HG03139 (cell line): ENCODE measurements around the gene TUBB6.
A peak's percentile ranks its signal among the peaks of the same experiment; 100 is the strongest.

ENCODE experiments used
- ATAC-seq: cut with Tn5 transposase; IDR thresholded peaks from one replicate; pipeline ENCODE4 v1.9.1; 2021; ENCODE audit not compliant: unreplicated experiment

TUBB6 gene

DNA sequence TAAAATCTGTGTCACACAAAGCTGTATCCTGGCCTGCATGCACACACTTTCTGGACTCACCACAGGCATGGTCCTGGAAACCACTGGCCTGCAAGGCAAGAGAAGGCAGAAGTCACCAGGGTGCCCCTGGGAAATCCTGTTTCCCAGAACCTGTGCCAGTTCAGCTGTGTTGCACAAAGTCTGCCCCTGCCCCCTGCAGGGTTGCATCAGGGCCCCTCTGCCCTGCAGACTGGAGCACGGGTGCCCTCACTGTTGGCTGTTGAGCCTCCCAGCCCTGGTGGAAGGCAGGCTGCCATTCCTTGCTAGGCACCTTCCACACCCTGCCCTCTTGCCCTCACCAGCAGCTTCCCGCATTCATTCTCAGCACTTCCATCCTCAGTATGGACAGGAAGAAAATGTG is 18.0 kb upstream of the TUBB6 start:
- no peak for ATAC-seq

DNA sequence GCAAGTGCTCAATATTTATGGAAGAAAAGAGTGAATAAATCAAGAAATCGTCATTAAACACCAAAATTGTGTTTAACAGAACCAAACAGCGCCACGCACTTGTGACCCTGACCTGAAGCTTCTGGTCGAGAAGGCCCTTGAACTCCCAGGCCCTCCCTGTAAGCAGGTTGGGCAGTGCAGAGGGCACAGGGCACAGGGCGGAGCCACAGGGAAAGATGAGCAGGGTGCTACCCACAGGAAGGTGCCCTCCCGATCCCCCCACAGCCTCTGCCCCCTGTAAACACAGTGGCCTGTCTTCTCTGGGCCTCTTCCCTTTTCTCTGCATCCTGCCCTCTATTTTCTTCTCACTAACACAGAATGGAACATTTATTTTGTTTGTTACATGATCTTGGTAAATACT is 16.9 kb upstream of the TUBB6 start:
- no peak for ATAC-seq

DNA sequence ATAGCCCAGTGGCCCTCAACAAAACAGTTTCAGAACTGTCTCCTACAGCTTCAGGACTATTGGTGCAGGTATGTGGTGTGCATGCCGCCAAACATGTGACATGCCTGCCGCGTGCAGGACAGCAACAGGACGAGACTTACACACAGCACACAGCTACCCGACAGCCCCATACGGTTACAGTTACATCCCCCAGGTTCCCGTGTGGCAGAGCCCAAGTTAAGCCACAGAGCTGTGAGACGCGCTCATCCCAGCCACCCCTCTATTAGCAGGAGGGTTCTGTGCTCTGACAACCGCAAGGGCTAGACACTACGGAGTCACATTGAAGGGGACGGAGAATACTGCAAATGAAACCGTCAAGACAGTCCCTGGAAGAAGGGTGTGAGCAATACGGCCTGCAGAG is 16.4 kb upstream of the TUBB6 start:
- no peak for ATAC-seq

DNA sequence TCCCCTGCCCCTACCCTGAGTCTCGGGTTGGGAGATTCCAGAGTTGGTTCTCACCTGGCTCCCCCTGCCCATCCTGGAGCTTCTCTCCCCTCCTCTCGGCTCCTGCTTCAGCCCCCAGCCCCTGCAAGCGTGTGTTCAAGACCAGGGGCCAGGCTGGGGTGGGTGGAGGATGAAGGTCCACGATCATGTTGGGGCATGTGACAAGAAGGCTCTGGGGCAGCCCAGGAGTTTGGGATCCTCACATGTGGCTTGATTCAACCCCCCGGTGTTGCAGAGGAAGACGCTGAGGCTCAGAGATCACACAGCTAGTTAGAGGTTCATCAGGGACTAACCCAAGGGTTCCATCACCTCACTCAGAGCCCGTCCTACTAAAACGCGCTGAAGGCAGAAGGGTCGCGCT is 14.2 kb upstream of the TUBB6 start:
- no peak for ATAC-seq

DNA sequence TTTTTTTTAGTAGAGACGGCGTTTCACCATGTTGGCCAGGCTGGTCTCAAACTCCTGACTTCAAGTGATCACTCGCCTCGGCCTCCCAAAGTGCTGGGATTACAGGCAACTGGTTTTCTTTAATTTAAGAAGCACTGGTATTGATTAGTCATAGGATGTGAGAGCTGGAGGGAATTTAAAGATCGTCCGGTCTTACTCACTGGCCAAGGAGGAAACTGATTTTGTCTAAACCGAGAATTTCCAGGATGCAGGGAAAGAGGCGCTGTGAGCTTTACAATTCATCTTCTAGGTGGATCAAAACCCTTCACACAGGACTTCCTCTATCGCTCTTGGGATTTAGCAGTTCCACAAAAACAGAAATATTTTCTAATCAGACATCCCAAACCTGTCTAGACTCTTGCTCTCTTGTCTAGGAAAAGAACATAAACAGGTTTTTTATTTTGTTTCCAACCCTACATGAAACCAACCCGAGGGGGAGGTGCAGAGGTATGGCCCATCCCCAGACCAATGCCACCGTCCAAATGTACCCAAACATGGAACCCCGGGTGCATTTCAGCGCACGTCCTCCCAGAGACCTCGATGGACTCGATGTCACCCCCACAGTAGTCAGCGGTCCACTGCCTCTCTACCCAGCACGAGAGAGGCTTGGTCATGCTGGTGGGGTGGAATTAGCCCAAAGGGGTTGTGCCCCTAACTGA is 12.5 kb upstream of the TUBB6 start:
- ATAC-seq: no peak

DNA sequence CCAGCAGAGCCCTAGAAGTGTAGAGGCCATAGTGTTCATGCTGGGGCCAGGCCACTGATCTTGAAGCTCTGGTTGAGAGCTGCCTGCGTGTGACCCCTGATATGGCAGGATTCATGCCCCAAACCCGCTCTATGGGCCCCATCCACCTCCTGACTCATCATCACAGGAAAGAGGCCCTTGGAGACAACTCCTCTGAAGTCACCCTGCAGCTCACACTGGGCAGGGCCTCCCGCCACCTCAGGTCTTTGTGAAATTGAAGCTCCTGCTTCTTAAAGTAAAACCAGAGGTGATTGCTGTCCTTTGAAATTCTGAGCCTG is 12.0 kb upstream of the TUBB6 start:
- no peak for ATAC-seq

DNA sequence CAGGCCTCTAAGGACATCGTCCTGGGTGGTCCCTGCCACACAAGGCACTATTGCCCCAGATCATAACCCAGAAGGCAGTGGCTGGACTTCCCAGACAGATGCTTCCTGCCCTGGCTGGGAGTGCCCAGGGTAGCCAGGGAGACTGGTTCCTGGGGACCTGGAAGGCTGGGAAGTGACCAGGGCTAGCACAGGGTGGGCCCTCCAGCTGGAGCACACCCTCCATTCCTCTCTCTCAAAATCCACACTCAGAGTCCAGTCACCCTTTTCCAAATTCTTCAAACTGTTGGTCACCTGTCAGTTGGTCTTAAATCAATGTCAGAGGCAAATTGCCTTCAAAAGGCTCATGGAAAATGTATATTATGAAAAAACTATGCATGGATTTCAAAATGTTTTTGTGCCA is 11.6 kb upstream of the TUBB6 start:
- ATAC-seq: no peak

DNA sequence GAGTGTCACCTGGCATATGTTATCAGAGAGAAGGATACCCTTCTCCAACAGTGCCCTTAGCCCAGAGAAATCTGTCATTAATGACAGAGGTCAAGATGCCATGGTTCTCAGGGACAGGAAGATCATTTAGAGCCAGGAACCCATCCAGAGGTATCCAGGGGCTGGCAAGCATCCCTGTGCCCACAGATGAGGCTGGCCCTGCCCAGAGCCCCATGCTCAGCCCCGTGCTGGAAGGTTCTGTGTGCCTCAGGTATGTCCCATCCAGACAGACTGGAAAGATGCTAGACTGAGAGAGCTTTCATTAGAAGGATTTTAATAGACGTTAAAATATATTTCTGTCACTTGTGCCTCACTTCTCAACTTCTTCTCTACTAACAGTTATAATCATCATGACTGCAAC is 8.2 kb upstream of the TUBB6 start:
- ATAC-seq: no peak

DNA sequence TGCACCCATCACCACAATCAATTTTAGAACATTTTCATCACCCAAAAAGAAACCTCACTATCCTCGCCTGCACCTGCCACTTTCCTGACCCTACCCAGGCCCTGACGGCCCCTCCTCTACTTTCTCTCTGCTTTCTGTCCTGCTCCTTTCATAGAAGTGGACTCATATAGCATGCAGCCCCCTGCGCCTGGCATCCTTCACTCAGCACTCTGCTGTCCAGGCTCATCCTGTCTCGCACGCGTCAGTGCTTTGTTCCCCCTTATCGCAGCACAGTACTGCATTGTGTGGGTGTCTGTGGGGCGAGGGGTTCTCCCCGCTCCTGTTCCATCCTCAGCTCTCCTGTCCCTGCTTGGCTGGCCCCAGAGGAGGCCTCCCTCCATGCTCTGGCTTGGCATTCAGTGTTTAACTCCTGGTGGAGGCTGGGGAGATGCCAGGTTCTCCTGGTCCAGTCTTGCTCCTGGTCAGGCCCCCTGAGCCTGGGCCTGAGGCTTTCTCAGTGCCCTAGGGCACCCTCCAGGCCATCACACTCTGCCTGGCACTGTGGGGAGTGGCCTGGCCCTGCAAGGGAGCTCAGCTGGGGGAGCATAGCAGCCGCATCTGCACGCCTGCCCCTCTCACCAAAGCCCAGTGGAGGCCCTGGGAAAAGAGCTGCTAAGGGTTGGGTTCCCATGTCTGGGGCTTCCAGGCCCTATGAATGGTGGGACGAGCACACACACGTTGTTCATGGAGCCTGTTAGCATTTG is 6.6 kb upstream of the TUBB6 start:
- no peak for ATAC-seq

DNA sequence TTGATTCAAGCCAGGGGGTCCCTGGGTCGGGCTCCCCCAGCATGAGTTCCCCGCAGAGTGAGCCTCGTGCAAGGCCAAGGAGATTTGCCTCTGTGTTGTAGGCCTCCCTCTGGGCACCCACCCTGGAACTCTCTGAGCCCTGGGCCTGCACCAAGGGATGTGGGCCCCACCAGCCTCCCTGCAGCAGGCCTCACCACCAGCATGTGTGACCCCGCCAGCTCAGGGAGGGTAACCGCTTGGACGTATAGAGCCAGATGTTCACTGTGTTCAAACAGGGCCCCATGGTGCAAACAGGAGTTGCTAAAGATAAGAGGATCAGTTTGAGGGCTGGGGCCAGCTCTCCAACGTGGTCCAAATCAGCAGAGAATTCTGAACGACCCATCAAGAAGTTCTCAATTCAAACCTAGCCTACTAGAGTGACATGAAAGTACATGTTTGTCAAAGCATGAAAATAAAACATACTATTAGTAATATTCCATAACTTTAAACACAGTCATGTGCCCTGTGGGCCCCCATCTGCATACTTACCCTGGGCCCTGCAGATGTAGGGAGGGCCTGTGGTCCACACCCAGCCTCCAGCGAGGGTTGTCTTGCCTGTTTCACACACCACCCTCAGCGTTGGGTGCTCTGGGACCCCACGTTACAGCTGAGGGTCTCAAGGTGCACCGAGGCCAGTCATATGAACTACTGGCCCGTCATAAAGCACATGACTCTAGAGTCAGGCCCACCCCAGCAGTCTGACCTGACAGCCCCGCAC is 5.5 kb upstream of the TUBB6 start:
- no peak for ATAC-seq

DNA sequence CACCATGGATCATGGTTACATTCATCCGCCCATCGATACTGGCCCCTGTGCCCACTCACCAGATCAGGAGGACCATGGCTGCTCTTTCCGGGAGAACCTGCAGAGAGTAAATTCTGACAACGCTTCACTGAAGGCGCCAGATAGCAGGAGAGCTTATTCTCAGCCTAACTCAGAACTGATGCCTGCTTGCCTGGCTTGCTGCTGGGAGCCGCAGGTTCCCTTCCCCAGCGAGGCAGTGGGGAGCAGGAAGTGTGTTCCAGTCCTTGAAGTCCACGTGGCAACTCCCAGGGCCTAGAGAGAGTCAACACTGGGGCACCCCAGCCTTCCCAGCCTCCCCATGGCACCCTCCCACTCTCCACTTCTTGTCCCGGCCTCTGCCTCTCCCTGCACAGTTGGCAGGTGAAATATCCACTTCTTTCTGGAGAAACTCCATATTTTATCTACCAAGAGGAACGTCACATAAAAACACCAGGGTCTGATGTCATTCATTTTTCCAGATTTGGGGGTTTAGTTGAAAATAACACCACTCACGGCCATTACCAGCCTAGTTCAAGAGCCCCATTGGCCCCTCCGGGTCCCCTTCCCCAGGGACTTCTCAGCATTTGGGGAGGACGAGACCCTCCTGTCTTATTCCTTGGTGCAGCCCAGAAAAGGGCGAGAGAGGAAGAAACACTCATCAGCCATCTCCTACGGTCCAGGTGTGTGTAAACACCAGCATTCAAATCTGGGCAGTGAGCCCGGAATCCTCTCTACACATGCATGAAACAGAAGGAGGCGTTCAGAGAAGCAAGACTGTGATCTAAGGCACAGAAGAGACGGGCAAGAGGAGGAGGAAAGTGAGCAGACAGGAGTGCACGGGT is 3.5 kb upstream of the TUBB6 start:
- no peak for ATAC-seq

DNA sequence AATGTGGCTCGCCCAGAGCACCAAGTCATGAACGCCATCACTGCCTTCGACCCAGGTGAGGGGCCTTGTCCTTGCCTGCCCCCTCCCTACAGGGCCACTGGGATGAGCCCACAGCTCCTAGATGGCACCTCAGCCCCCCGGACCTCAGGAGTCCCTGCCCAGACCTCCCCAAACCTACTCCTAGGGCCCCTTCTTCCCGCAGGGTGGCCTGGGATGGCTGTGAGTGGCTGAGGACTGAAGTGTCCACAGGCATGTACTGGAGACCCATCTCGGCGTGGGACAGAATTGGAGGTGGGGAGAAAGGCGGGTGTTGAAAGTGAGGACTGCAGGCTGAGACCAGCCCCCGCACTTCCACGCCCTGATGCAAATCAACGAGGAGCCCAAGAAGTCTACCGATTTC is 2.8 kb upstream of the TUBB6 start:
- no peak for ATAC-seq

DNA sequence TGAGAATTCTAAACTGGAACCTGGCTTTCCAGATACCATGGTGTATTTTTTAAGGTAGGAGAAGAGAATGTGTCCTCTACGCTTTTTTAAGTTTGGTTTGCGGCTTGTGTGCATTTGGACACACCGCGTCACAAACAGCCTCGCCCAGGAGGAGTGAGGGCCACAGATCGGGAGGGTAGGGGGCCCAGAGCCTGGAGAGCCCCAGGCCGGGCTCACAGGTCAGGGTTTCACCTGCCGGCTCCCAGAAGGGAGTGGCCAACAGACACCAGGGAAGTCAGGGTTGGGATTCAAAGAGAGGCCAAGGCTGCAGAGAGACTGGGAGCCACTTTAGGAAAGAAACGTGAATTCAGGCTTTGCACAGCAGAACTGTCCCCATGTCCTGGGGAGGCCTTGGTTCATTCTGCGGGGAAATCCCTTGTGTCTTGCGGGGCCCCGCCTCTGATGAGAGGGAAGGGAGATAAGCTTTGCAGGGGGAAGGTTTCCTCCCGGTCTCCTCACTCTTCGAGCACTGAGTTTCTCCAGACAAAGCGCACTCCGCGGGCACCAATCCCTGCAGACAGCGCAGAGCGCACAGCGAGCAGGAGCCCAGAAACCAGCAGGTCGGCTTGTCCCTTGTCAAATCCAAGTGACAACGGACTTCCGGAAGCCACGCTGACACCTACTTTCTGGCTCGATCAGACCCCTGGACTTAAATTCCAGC is 2.0 kb upstream of the TUBB6 start:
- no peak for ATAC-seq

DNA sequence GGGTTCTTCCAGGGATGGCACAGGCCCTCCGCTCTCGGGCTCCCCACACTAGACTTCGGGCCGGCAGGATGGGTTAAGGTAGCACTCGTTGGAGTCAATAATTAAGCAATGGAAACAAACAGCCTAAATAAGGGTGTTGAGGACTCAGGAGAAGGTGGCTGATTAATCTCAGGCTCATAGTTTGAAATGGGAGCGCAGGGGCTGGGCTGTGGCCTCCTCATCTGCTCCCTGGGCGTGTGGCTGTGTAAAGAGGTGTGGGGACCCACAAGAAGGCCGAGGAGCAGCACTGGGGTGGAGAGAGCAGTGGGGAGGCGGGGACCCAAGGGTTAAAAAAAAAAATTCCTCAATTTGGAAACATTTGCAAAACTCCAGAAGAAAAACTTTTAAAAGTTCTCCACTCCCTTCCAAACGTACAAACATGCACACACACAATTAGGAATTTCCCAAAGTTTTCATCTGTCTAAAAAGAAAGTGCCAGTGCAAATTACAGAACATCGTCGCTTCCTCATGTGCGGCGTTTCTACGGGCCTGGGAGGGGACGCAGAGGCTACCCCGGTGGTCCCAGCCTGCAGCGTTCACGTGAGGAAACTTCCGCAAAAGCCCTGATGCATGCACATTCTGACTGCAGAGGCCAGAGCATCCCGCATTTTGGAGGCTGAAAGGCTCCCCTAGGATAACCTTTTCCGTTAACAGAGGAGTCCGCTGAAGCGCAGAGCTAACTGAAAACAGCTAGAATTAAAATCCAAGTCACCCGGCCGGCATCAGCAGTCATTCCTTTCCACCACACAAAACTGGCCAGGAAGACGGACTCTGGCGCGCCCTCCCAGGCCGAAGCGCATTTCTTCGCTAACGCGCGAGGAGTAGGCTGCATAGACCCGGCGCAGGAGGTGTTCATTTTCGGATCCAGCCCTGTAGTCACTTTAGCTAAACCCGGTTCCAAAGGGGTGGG is 1.0 kb upstream of the TUBB6 start:
- ATAC-seq: no peak

DNA sequence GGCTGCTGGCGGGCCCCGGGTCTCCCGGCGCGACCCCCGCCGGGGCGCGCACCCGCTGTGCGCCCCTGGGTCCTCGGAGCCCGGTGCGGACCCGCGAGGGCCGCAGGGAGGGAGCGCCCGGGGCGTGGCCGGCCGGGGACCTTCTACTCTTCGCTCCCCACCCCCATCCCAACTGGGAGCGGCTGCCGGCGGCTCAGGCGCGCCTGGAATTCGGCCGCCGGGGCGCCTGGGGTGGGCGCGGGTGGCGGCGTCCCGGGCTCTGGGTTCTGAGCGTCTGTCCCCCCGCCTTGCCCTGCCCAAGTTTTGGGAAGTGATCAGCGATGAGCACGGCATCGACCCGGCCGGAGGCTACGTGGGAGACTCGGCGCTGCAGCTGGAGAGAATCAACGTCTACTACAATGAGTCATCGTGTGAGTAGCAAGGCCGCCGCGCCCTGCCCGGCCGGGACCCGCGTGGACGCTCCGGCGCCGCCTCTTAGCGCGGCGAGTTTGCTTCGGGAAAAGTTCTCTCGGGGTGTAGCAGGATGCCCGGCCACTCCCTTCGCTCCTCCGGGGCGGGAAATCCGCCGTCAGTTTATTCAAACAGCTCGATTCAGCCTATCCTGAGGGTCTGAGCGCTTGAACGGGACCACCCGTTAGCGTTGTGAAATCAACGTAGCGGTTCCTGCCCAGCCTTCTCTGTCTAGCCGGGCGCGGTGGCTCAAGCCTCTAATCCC is 502 bp downstream of the TUBB6 start:
- ATAC-seq: peak; percentile 46

DNA sequence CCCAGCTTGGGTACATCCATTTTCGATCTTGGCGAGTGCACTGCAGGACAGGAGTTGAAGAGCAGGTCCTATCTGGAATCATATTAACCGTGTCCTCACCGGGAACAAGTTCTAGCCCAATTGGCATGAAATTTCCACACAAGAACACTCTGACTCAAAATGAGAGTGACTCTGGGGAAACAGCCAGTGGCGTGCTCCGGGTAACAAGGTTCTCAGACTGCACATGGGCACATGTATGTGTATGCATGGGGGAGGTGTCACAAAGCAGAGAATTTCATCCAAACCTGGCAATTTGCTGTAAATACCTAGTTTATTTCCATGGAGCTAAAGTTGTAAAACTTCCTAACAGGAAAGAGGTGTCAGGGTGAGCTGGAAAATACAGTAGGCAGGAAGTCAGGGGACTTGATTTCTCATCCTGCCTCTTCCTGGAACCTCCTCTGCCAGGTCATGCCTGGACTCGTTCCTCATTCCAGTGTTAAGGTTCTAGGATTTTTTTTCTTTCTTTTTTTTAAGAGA is 1.7 kb downstream of the TUBB6 start:
- ATAC-seq: no peak

DNA sequence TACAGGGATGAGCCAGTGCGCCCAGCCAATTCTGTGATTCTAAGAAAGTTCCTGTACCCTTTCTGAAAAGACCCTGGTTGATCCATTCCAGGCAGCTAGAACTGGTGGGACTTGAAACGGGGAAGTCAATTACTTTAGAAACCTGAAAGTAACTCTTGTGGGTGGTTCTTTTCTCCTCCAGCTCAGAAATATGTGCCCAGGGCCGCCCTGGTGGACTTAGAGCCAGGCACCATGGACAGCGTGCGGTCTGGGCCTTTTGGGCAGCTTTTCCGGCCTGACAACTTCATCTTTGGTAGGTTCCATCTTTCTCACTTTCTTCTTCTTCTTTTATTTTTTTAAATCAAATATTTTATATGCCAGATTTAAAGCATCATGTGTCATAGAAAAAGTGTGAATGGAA is 2.7 kb downstream of the TUBB6 start:
- no peak for ATAC-seq

DNA sequence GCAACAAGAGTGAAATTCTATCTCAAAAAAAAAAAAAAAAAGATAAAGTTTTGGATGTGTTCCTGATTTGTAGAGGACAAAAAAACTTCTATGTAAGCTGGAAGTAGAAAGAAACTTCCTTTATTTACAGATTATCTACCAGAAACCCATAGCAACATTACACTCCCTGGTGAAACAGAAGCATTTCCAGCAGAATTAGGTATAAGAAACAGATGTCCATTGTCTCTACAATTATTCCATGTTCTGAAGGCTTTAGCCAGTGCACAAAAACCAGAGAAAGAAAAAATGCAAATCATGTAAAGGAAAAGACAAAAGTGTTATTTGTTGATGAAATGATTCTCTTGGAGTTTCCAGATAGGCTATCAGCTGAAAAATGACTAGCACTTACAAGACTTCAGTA is 4.9 kb downstream of the TUBB6 start:
- no peak for ATAC-seq
